NCI-H1048 (cell line): ENCODE results near the gene SLC25A30.
"Not testable (repeated sequence)": the region's sequence is repeated elsewhere in the genome, so short reads cannot be mapped to it uniquely, and the experiment has no call there.

Source experiments
- DNase-seq: peaks from one replicate; lab custom pipeline; 2025; lab: John Stamatoyannopoulos, UW

Gene SLC25A30

GRCh38 chr13:45367358-45367757 is 50.8 kb downstream of the SLC25A30 start:
- no peak for DNase-seq

- DNase-seq, result no peak
These were observed 52.7 kb downstream of the SLC25A30 start for GRCh38 chr13:45365558-45365885.

- no peak for DNase-seq
These were observed 53.2 kb downstream of the SLC25A30 start for GRCh38 chr13:45364876-45365557.

- no peak for DNase-seq
These were observed 55.2 kb downstream of the SLC25A30 start for GRCh38 chr13:45362939-45363338.

GRCh38 chr13:45361596-45362206 is 56.5 kb downstream of the SLC25A30 start:
- DNase-seq, result no peak

GRCh38 chr13:45356966-45357672 is 61.1 kb downstream of the SLC25A30 start:
- no peak for DNase-seq

- DNase-seq, result no peak
These were observed 64.3 kb downstream of the SLC25A30 start for GRCh38 chr13:45353895-45354294.

- DNase-seq, result no peak
These were observed 66.1 kb downstream of the SLC25A30 start for GRCh38 chr13:45352031-45352430.

GRCh38 chr13:45350152-45350551 is 68.0 kb downstream of the SLC25A30 start:
- no peak for DNase-seq

- DNase-seq, result no peak
These were observed 68.7 kb downstream of the SLC25A30 start for GRCh38 chr13:45349438-45349837.

GRCh38 chr13:45344064-45344463 is 74.1 kb downstream of the SLC25A30 start:
- DNase-seq, result not testable (repeated sequence)
